T-helper 2 cell treated with Interferon-gamma antibody and Interleukin-4, amounts not matched to agents 5 μg/mL and 100 μg/mL, for 36 hours (primary cell): ENCODE measurements around the gene PIK3AP1.
A peak's percentile ranks its signal among the peaks of the same experiment; 100 is the strongest.

Source experiments
- DNase-seq: peaks from one replicate; pipeline ENCODE4 v3.0.0; 2021; ENCODE audit warnings: low spot score
- H3K27ac Mint-ChIP-seq: one replicate; pipeline ENCODE4 v1.8.0; 2021; ENCODE audit warnings: mild to moderate bottlenecking, mixed read lengths
- H3K27me3 Mint-ChIP-seq: one replicate; pipeline ENCODE4 v1.8.0; 2021; ENCODE audit warnings: low read depth, mixed read lengths
- H3K36me3 Mint-ChIP-seq: one replicate; pipeline ENCODE4 v1.8.0; 2021; ENCODE audit warnings: low read depth, mixed read lengths
- H3K4me1 Mint-ChIP-seq: one replicate; pipeline ENCODE4 v1.8.0; 2021; ENCODE audit warnings: low read depth, mixed read lengths
- H3K4me3 Mint-ChIP-seq: one replicate; pipeline ENCODE4 v1.8.0; 2022; ENCODE audit warnings: mild to moderate bottlenecking, moderate library complexity, mixed read lengths
- H3K9me3 Mint-ChIP-seq: one replicate; pipeline ENCODE4 v1.8.0; 2021; ENCODE audit warnings: mixed read lengths

The PIK3AP1 gene

DNA sequence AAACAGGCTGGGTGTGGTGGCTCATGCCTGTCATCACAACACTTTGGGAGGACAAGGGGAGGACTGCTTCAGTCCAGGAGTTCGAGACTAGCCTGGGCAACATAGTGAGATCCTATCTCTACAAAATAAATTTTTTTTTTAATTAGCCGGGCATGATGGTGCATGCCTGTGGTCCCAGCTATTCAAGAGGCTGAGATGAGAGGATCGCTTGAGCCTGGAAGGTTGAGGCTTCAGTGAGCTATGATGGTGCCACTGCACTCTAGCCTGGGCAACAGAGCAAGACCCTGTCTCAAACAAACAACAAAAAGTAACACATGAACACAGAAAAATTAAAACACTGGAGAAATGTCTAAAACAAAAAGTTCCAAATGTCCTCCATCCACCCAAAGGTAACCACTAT, 22.9 kb downstream of the PIK3AP1 start:
- H3K4me1 Mint-ChIP-seq: peaks cover 31% of the 10 kb centered on the region
- no peak overlapping the region for H3K27ac Mint-ChIP-seq
- H3K4me3 Mint-ChIP-seq: no peak overlapping the region

GRCh38 chr10:96696845-96697425, 23.4 kb downstream of the PIK3AP1 start:
- no peak overlapping the region for H3K27ac Mint-ChIP-seq
- H3K36me3 Mint-ChIP-seq: peaks cover 2% of the 10 kb centered on the region
- DNase-seq: no peak
- no peaks in the 10 kb centered on the region for H3K9me3 Mint-ChIP-seq
- H3K4me3 Mint-ChIP-seq: no peak overlapping the region
- peaks cover 32% of the 10 kb centered on the region for H3K4me1 Mint-ChIP-seq
- H3K27me3 Mint-ChIP-seq: no peaks in the 10 kb centered on the region

More for the DNA sequence above, 22.9 kb downstream of the PIK3AP1 start:
- H3K36me3 Mint-ChIP-seq: peaks cover 2% of the 10 kb centered on the region
- no peaks in the 10 kb centered on the region for H3K9me3 Mint-ChIP-seq
- no peaks in the 10 kb centered on the region for H3K27me3 Mint-ChIP-seq
- no peak for DNase-seq

DNA sequence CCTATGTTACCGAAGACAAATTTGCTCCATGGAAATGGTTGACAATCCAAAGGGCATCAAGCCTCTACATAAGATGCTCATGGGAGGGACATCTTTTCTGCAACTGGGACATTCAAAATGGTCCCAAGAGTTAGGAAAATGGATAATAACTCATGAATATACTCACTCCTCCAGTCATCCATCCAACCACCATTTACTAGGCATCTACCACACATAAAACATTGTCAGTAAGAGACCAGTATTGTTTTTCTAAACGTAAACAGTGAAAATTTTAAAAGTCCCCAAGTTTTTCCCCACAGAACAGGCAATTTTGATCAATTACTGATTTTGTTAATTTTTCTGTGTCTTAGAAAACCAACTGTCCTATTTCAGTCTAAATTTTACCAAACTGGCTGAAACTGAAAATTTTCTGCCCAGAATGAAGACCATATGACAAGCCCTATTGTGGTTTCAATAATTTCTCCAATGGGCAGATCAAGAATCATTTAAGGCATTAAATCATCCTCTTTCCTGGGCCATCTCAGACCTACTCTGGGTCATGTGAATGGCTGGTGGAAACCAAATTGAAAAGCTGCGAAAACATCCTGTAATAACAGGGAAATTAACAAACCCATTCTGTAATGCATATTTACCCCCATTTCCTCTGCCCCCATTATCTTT, 24.2 kb downstream of the PIK3AP1 start:
- DNase-seq: no peak
- Mint-ChIP-seq H3K27me3 (no peaks in the 10 kb centered on the region), H3K27ac (peak overlapping the region; percentile 33), H3K4me1 (peaks cover 34% of the 10 kb centered on the region), H3K9me3 (no peaks in the 10 kb centered on the region), H3K36me3 (peaks cover 2% of the 10 kb centered on the region), H3K4me3 (peak overlapping the region; percentile 66)

DNA sequence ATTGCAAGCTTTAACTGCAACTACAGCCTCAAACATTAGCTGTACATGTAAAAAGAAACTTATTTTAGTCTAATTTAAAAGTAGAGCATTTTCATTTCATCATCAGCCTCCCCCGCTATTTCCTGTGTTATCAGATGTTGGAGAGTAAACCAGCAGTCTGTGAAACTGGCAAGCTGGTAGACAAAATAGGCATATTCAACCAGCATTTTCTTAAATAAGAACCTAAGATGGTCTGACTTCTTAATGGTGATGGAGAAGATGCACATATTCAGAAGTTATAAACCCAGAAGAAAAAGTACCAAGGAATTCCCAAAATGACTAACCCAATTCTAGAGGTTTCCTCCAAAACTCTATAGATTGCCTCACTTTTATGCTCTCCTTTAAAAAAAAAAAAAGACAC, 24.9 kb downstream of the PIK3AP1 start:
- H3K9me3 Mint-ChIP-seq: no peaks in the 10 kb centered on the region
- no peaks in the 10 kb centered on the region for H3K27me3 Mint-ChIP-seq
- peaks cover 2% of the 10 kb centered on the region for H3K36me3 Mint-ChIP-seq
- peak; percentile 40 for DNase-seq
- peaks cover 36% of the 10 kb centered on the region for H3K4me1 Mint-ChIP-seq
- H3K27ac Mint-ChIP-seq: peak overlapping the region; percentile 59
- H3K4me3 Mint-ChIP-seq: peak overlapping the region; percentile 66

DNA sequence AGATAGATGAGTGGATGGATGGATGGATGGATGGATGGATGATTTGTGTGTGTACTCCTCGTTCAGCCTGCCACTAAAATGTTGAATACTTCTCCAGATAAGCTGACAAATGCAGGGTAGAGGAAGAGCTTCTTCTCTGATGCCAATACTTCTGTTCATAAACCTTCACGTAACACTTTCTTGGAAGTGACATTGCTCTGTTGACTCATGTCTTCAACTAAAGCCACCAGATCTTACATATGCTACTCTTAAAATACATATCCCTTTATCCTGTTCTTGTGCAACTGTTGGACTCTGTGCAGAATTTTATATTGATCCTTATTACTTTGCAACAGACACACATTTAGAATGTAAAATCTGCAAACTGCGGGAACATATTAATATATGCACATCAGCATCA, 26.9 kb downstream of the PIK3AP1 start:
- H3K4me1 Mint-ChIP-seq: peaks cover 44% of the 10 kb centered on the region
- H3K4me3 Mint-ChIP-seq: no peak overlapping the region
- H3K27ac Mint-ChIP-seq: no peak overlapping the region
- H3K36me3 Mint-ChIP-seq: peaks cover 4% of the 10 kb centered on the region
- no peaks in the 10 kb centered on the region for H3K9me3 Mint-ChIP-seq
- DNase-seq: no peak
- H3K27me3 Mint-ChIP-seq: no peaks in the 10 kb centered on the region

DNA sequence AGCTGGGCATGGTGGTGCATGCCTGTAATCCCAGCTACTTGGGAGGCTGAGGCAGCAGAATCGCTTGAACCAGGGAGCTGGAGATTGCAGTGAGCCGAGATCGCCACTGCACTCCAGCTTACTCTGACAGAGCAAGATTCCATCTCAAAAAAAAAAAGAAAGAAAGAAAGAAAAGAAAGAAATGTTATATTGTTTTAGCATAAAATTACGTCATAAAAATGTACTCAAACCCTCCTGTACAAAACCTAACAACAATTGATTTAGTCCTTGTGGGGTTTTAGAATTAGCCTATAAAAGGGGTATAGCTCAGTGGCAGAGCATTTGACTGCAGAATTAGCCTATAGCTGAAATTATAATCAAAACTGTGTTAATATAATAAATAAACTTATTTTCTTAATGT, 27.9 kb downstream of the PIK3AP1 start:
- no peak overlapping the region for H3K4me3 Mint-ChIP-seq
- H3K9me3 Mint-ChIP-seq: no peaks in the 10 kb centered on the region
- H3K4me1 Mint-ChIP-seq: peaks cover 46% of the 10 kb centered on the region
- DNase-seq: no peak
- no peaks in the 10 kb centered on the region for H3K27me3 Mint-ChIP-seq
- peaks cover 2% of the 10 kb centered on the region for H3K36me3 Mint-ChIP-seq
- no peak overlapping the region for H3K27ac Mint-ChIP-seq

DNA sequence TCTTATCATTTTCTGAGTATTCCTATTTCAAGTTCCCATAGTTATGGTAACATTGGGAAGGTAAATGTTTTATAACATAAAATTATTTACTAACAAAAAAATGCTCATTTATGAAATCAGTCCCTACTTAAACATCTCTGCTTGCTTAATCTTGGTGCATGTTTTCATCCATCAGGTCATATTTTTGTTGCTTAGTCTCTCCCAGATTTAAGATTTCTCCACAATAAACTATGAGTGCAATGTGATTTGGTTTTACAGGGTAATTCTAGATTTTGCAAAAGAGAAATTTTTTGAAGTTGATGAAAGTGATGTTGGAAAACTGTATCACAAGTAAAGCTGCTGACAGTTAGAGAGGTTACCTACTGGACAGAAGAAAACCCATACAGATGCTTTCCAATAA, 28.6 kb downstream of the PIK3AP1 start:
- H3K27me3 Mint-ChIP-seq: no peaks in the 10 kb centered on the region
- peaks cover 2% of the 10 kb centered on the region for H3K36me3 Mint-ChIP-seq
- no peak overlapping the region for H3K4me3 Mint-ChIP-seq
- DNase-seq: no peak
- peaks cover 47% of the 10 kb centered on the region for H3K4me1 Mint-ChIP-seq
- H3K27ac Mint-ChIP-seq: no peak overlapping the region
- H3K9me3 Mint-ChIP-seq: no peaks in the 10 kb centered on the region

- no peak overlapping the region for H3K27ac Mint-ChIP-seq
- no peak overlapping the region for H3K4me3 Mint-ChIP-seq
- peaks cover 43% of the 10 kb centered on the region for H3K4me1 Mint-ChIP-seq
- H3K36me3 Mint-ChIP-seq: peaks cover 2% of the 10 kb centered on the region
- no peaks in the 10 kb centered on the region for H3K9me3 Mint-ChIP-seq
- no peaks in the 10 kb centered on the region for H3K27me3 Mint-ChIP-seq
- DNase-seq: no peak
Measured at GRCh38 chr10:96690755-96691730, 29.3 kb downstream of the PIK3AP1 start.

- no peaks in the 10 kb centered on the region for H3K9me3 Mint-ChIP-seq
- peaks cover 40% of the 10 kb centered on the region for H3K4me1 Mint-ChIP-seq
- no peak for DNase-seq
- H3K27me3 Mint-ChIP-seq: peaks cover 4% of the 10 kb centered on the region
- H3K36me3 Mint-ChIP-seq: peaks cover 2% of the 10 kb centered on the region
- no peak overlapping the region for H3K4me3 Mint-ChIP-seq
- no peak overlapping the region for H3K27ac Mint-ChIP-seq
Measured at GRCh38 chr10:96688789-96689188, 31.5 kb downstream of the PIK3AP1 start.

DNA sequence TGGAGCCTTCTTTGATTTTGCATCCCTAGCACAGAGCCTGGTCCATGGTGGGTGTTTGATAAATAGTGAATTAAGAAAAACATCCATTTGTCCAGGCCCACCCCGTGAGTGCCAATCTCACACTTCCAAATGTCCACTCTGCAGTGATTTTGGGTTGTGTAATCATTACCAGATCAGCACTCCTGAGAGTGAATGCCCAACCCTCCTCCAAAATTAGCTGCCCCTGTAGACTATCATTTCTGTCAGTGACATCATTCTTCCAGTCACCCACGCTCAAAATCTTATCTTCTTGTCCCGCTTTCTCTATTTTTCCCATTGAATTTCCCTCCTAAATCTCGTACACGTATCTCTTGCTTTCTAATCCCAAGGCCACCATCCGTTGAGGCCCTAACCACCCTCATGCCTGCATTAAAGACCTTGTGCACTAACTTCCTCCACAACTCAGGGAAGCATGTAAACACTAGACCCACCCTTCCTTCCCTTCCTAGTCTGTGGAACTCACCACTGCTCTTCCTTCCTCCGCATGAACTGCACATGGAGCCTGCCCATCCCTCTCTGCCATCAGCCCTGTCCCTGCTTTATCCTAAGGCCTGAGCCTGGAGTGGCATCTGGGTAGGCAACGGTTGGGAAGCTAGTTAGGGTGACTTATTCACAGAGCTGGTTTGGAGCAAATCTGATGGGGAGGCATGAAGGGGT, 32.8 kb downstream of the PIK3AP1 start:
- peaks cover 7% of the 10 kb centered on the region for H3K27me3 Mint-ChIP-seq
- peaks cover 32% of the 10 kb centered on the region for H3K4me1 Mint-ChIP-seq
- H3K4me3 Mint-ChIP-seq: no peak overlapping the region
- H3K9me3 Mint-ChIP-seq: no peaks in the 10 kb centered on the region
- peaks cover 2% of the 10 kb centered on the region for H3K36me3 Mint-ChIP-seq
- H3K27ac Mint-ChIP-seq: no peak overlapping the region
- DNase-seq: no peak

GRCh38 chr10:96686514-96686913, 33.8 kb downstream of the PIK3AP1 start:
- H3K27me3 Mint-ChIP-seq: peaks cover 7% of the 10 kb centered on the region
- H3K36me3 Mint-ChIP-seq: peaks cover 2% of the 10 kb centered on the region
- no peak for DNase-seq
- H3K27ac Mint-ChIP-seq: no peak overlapping the region
- H3K4me1 Mint-ChIP-seq: peaks cover 28% of the 10 kb centered on the region
- no peak overlapping the region for H3K4me3 Mint-ChIP-seq
- H3K9me3 Mint-ChIP-seq: no peaks in the 10 kb centered on the region

GRCh38 chr10:96685306-96685705, 35.0 kb downstream of the PIK3AP1 start:
- Mint-ChIP-seq H3K4me1 (peaks cover 23% of the 10 kb centered on the region), H3K27ac (no peak overlapping the region), H3K27me3 (peaks cover 10% of the 10 kb centered on the region)

GRCh38 chr10:96684826-96685225, 35.5 kb downstream of the PIK3AP1 start:
- DNase-seq: no peak
- H3K4me3 Mint-ChIP-seq: no peak overlapping the region
- H3K27ac Mint-ChIP-seq: no peak overlapping the region
- H3K9me3 Mint-ChIP-seq: no peaks in the 10 kb centered on the region
- peaks cover 10% of the 10 kb centered on the region for H3K27me3 Mint-ChIP-seq
- peaks cover 2% of the 10 kb centered on the region for H3K36me3 Mint-ChIP-seq
- peaks cover 22% of the 10 kb centered on the region for H3K4me1 Mint-ChIP-seq

More at GRCh38 chr10:96685306-96685705, 35.0 kb downstream of the PIK3AP1 start:
- Mint-ChIP-seq H3K4me3 (no peak overlapping the region), H3K36me3 (peaks cover 2% of the 10 kb centered on the region), H3K9me3 (no peaks in the 10 kb centered on the region)
- no peak for DNase-seq
